GM23338 (cell line): ENCODE measurements around the gene MCC. TPM values are rescaled to one million over a fixed set of nuclear protein-coding genes. Genes with fewer than 3 reads are reported as not detected.

Experiments used
- ATAC-seq: fragments of 200-7000 bp; cut with Tn5 transposase; 3 replicates; pipeline ENCODE4 v1.9.1; 2020
- DNase-seq: peaks from one replicate; pipeline ENCODE4 v3.0.0-alpha.2; 2015; ENCODE audit warnings: low spot score
- H2AFZ ChIP-seq: fragments of 200-600 bp; sonication (generic); 2 replicates; pipeline ENCODE4 v1.8.0; 2016; ENCODE audit warnings: antibody characterized with exemption, mild to moderate bottlenecking, moderate library complexity
- H3F3A ChIP-seq: fragments of 200-600 bp; sonication (generic); replicated peaks from 2 replicates; pipeline ENCODE4 v1.8.0; 2017; ENCODE audit warnings: antibody characterized with exemption, mixed run types, low read depth
- H3K27ac ChIP-seq: fragments of 200-600 bp; sonication (generic); 2 replicates; pipeline ENCODE4 v1.6.1; 2016; ENCODE audit warnings: low read depth
- H3K27me3 ChIP-seq: fragments of 200-600 bp; sonication (generic); 2 replicates; pipeline ENCODE4 v1.8.0; 2016; ENCODE audit warnings: mild to moderate bottlenecking, mixed run types, moderate library complexity; ENCODE audit not compliant: insufficient read depth
- H3K36me3 ChIP-seq: fragments of 200-600 bp; sonication (generic); 2 replicates; pipeline ENCODE4 v1.8.0; 2016; ENCODE audit warnings: mild to moderate bottlenecking; ENCODE audit not compliant: insufficient read depth
- H3K4me1 ChIP-seq: fragments of 200-600 bp; sonication (generic); 2 replicates; pipeline ENCODE4 v1.8.0; 2016; ENCODE audit warnings: mild to moderate bottlenecking, moderate library complexity; ENCODE audit not compliant: insufficient read depth
- H3K4me2 ChIP-seq: fragments of 200-600 bp; sonication (generic); 2 replicates; pipeline ENCODE4 v1.7.1; 2017; ENCODE audit warnings: mixed run types
- H3K4me3 ChIP-seq: fragments of 200-600 bp; sonication (generic); 2 replicates; pipeline ENCODE4 v1.6.1; 2016; ENCODE audit warnings: mixed run types
- H3K79me2 ChIP-seq: fragments of 200-600 bp; sonication (generic); replicated peaks from 2 replicates; pipeline ENCODE4 v1.8.0; 2017; ENCODE audit warnings: mild to moderate bottlenecking; ENCODE audit not compliant: insufficient read depth
- H3K9me2 ChIP-seq: fragments of 200-600 bp; sonication (generic); 2 replicates; pipeline ENCODE4 v1.8.0; 2017; ENCODE audit not compliant: insufficient read depth
- H4K20me1 ChIP-seq: fragments of 200-600 bp; sonication (generic); replicated peaks from 2 replicates; pipeline ENCODE4 v1.8.0; 2017; ENCODE audit warnings: mild to moderate bottlenecking; ENCODE audit not compliant: insufficient read depth
- H3K27ac Mint-ChIP-seq: 2 replicates; pipeline ENCODE4 v1.8.0; 2020; ENCODE audit warnings: inconsistent platforms, mild to moderate bottlenecking, moderate library complexity, mixed read lengths
- H3K27me3 Mint-ChIP-seq: 3 replicates; pipeline ENCODE4 v1.8.0; 2022; ENCODE audit warnings: low read depth, mild to moderate bottlenecking, moderate library complexity, mixed read lengths, inconsistent platforms; ENCODE audit not compliant: insufficient read depth, poor library complexity
- H3K36me3 Mint-ChIP-seq: 3 replicates; pipeline ENCODE4 v1.8.0; 2021; ENCODE audit warnings: low read depth, mild to moderate bottlenecking, inconsistent platforms, moderate library complexity, mixed read lengths
- H3K4me1 Mint-ChIP-seq: 3 replicates; pipeline ENCODE4 v1.8.0; 2020; ENCODE audit warnings: mild to moderate bottlenecking, inconsistent platforms, mixed read lengths
- H3K4me3 Mint-ChIP-seq: 3 replicates; pipeline ENCODE4 v1.8.0; 2021; ENCODE audit warnings: moderate library complexity, mild to moderate bottlenecking, inconsistent platforms, mixed read lengths
- H3K9me3 Mint-ChIP-seq: 3 replicates; pipeline ENCODE4 v1.8.0; 2020; ENCODE audit warnings: moderate library complexity, mild to moderate bottlenecking, inconsistent platforms, mixed read lengths
- CREB1 ChIP-seq: fragments of 250-450 bp; sonication (Bioruptor Pico); IDR thresholded peaks from 2 replicates; pipeline ENCODE4 v1.5.0; 2020; ENCODE audit warnings: low read depth, mild to moderate bottlenecking, moderate library complexity
- CTCF ChIP-seq, 2 experiments: fragments of 200-600 bp in 1 of 2; sonication (generic) in 1 of 2; conservative IDR thresholded peaks; 2 replicates each; pipeline versions ENCODE4 v1.5.1 to v1.6.1; 2016 to 2017; ENCODE audit warnings: antibody characterized with exemption in 2 of 2, low read depth in 2 of 2, mild to moderate bottlenecking in 2 of 2, moderate library complexity in 1 of 2
- ETS1 ChIP-seq: IDR thresholded peaks from 2 replicates; pipeline ENCODE4 v1.6.1; 2016; ENCODE audit warnings: antibody characterized with exemption
- EZH2 ChIP-seq: fragments of 200-600 bp; sonication (generic); IDR thresholded peaks from one replicate; pipeline ENCODE4 v1.8.0; 2017; ENCODE audit warnings: antibody characterized with exemption, mild to moderate bottlenecking, low read depth; ENCODE audit not compliant: unreplicated experiment
- EZH2phosphoT487 ChIP-seq: fragments of 200-600 bp; sonication (generic); IDR thresholded peaks from one replicate; pipeline ENCODE4 v1.8.1; 2018; ENCODE audit warnings: antibody characterized with exemption; ENCODE audit not compliant: unreplicated experiment
- JUNB ChIP-seq: IDR thresholded peaks from one replicate; pipeline ENCODE4 v1.6.1; 2016; ENCODE audit warnings: antibody characterized with exemption; ENCODE audit not compliant: unreplicated experiment
- NANOG ChIP-seq: IDR thresholded peaks from 2 replicates; pipeline ENCODE4 v1.6.1; 2016; ENCODE audit warnings: antibody characterized with exemption, borderline replicate concordance
- POLR2AphosphoS5 ChIP-seq: IDR thresholded peaks from 2 replicates; pipeline ENCODE4 v1.6.1; 2016; ENCODE audit warnings: antibody characterized with exemption, low read depth
- REST ChIP-seq: IDR thresholded peaks from one replicate; pipeline ENCODE4 v1.6.1; 2018; ENCODE audit warnings: antibody characterized with exemption; ENCODE audit not compliant: unreplicated experiment
- STAT1 ChIP-seq: IDR thresholded peaks from one replicate; pipeline ENCODE4 v1.6.1; 2016; ENCODE audit warnings: antibody characterized with exemption; ENCODE audit not compliant: unreplicated experiment
- ZNF114 ChIP-seq: fragments of 250-450 bp; sonication (Bioruptor Pico); IDR thresholded peaks from 2 replicates; pipeline ENCODE4 v1.5.0; 2020; ENCODE audit warnings: mild to moderate bottlenecking, moderate library complexity
- ZNF331 ChIP-seq: fragments of 250-450 bp; sonication (Bioruptor Pico); IDR thresholded peaks from 2 replicates; pipeline ENCODE4 v1.5.0; 2020; ENCODE audit warnings: low read depth, mild to moderate bottlenecking, moderate library complexity
- ZNF462 ChIP-seq: fragments of 250-450 bp; sonication (Bioruptor Pico); IDR thresholded peaks from 2 replicates; pipeline ENCODE4 v1.5.0; 2020; ENCODE audit warnings: mild to moderate bottlenecking, moderate library complexity
- polyA plus RNA-seq: library from polyadenylated mRNA; unstranded; fragments of >200 nt; fragmentation: Nextera tagmentation; extraction: Ambion mirVana; gene quantifications from 2 replicates; pipeline ENCODE4 v1.2.1, GENCODE V29; 2016
- total RNA-seq: library from RNA; depleted of rRNA; stranded (reverse); fragments of >200 nt; shearing (Covaris generic); gene quantifications from 2 replicates; pipeline ENCODE4 v1.2.3, GENCODE V29; 2014

MCC gene
- total and polyA plus RNA-seq, 2 experiments from 2014 or later: 3.8 to 10.1 TPM

GRCh38 chr5:113110117-113110516 lies 378.1 kb downstream of the MCC start (continued):
- TF ChIP-seq ZNF331 (CRISPR knock-in tag) (no peak), EZH2phosphoT487 (no peak), REST (no peak), STAT1 (no peak), ZNF114 (CRISPR knock-in tag) (no peak), EZH2 (no peak)

GRCh38 chr5:113109344-113109743 lies 378.9 kb downstream of the MCC start:
- no peaks in the 10 kb centered on the region for H4K20me1 ChIP-seq
- H3K4me3 Mint-ChIP-seq: no peak overlapping the region
- H3K4me2 ChIP-seq: no peak overlapping the region
- H3K9me3 Mint-ChIP-seq: peaks cover 6% of the 10 kb centered on the region; the same call in 1 of the 3 replicates
- 0 out of 2 replicates have a peak, but pooled peaks cover 4% of the 10 kb centered on the region for H3K9me2 ChIP-seq
- TF ChIP-seq CTCF (conservative IDR thresholded peaks at IDR 0.05; ENCODE audit: low read depth in 2 of 2) (no peak), NANOG (no peak), EZH2phosphoT487 (no peak), POLR2AphosphoS5 (no peak), ZNF462 (CRISPR knock-in tag) (no peak), JUNB (no peak), EZH2 (no peak), CREB1 (CRISPR knock-in tag) (no peak), ZNF114 (CRISPR knock-in tag) (no peak), ETS1 (no peak), STAT1 (no peak), ZNF331 (CRISPR knock-in tag) (no peak)
- no peak overlapping the region for H3K27ac Mint-ChIP-seq
- peaks cover 1% of the 10 kb centered on the region for H3K27me3 Mint-ChIP-seq
- H3K36me3 Mint-ChIP-seq: peaks cover 9% of the 10 kb centered on the region
- H2AFZ ChIP-seq: no peak overlapping the region
- H3K27ac ChIP-seq: no peak overlapping the region
- no peaks in the 10 kb centered on the region for H3F3A ChIP-seq
- no peaks in the 10 kb centered on the region for H3K79me2 ChIP-seq
- H3K4me1 ChIP-seq: no peaks in the 10 kb centered on the region
- no peak for ATAC-seq
- H3K4me3 ChIP-seq: no peak overlapping the region
- no peak for DNase-seq
- no peaks in the 10 kb centered on the region; the same call in 2 of the 3 replicates for H3K4me1 Mint-ChIP-seq
- H3K36me3 ChIP-seq: no peaks in the 10 kb centered on the region
- H3K27me3 ChIP-seq: no peaks in the 10 kb centered on the region
